Adrenal gland (tissue), 5 donors: ENCODE results near the gene CREB5.

ENCODE experiments used
- CTCF ChIP-seq, 6 experiments: fragments of 450-650 bp in 4 of 6; fragments of 200-600 bp in 2 of 6; sonication (generic) in 1 of 6; IDR thresholded peaks; 1 replicate in 5 of 6; 2 replicates in 1 of 6; pipeline versions ENCODE4 v1.5.1 to v1.8.0; 2016 to 2021; ENCODE audit warnings: antibody characterized with exemption in 6 of 6, mild to moderate bottlenecking in 2 of 6, moderate library complexity in 1 of 6
- POLR2A ChIP-seq, 2 donors: fragments of 450-650 bp; IDR thresholded peaks; one replicate each; pipeline ENCODE4 v1.6.1; 2017; ENCODE audit warnings: antibody characterized with exemption in 2 of 2, mild to moderate bottlenecking in 2 of 2, moderate library complexity in 1 of 2
- donor health status: DM: no; HTN: no; CAD: no.

- TF ChIP-seq CTCF (IDR thresholded peaks at IDR 0.05) (no peak), POLR2A (IDR thresholded peaks at IDR 0.05) (no peak)
These were observed 158.0 kb downstream of the CREB5 start for GRCh38 chr7:28570113-28570969.
